GM23338 (cell line): ENCODE results near the gene IFT52.

ENCODE experiments used
- CREB1 ChIP-seq: fragments of 250-450 bp; sonication (Bioruptor Pico); IDR thresholded peaks from 2 replicates; pipeline ENCODE4 v1.5.0; 2020; ENCODE audit warnings: low read depth, mild to moderate bottlenecking, moderate library complexity
- EZH2 ChIP-seq: fragments of 200-600 bp; sonication (generic); IDR thresholded peaks from one replicate; pipeline ENCODE4 v1.8.0; 2017; ENCODE audit warnings: antibody characterized with exemption, mild to moderate bottlenecking, low read depth; ENCODE audit not compliant: unreplicated experiment
- EZH2phosphoT487 ChIP-seq: fragments of 200-600 bp; sonication (generic); IDR thresholded peaks from one replicate; pipeline ENCODE4 v1.8.1; 2018; ENCODE audit warnings: antibody characterized with exemption; ENCODE audit not compliant: unreplicated experiment
- JUNB ChIP-seq: IDR thresholded peaks from one replicate; pipeline ENCODE4 v1.6.1; 2016; ENCODE audit warnings: antibody characterized with exemption; ENCODE audit not compliant: unreplicated experiment
- NANOG ChIP-seq: IDR thresholded peaks from 2 replicates; pipeline ENCODE4 v1.6.1; 2016; ENCODE audit warnings: antibody characterized with exemption, borderline replicate concordance
- POLR2AphosphoS5 ChIP-seq: IDR thresholded peaks from 2 replicates; pipeline ENCODE4 v1.6.1; 2016; ENCODE audit warnings: antibody characterized with exemption, low read depth
- REST ChIP-seq: IDR thresholded peaks from one replicate; pipeline ENCODE4 v1.6.1; 2018; ENCODE audit warnings: antibody characterized with exemption; ENCODE audit not compliant: unreplicated experiment
- STAT1 ChIP-seq: IDR thresholded peaks from one replicate; pipeline ENCODE4 v1.6.1; 2016; ENCODE audit warnings: antibody characterized with exemption; ENCODE audit not compliant: unreplicated experiment
- ZNF114 ChIP-seq: fragments of 250-450 bp; sonication (Bioruptor Pico); IDR thresholded peaks from 2 replicates; pipeline ENCODE4 v1.5.0; 2020; ENCODE audit warnings: mild to moderate bottlenecking, moderate library complexity
- ZNF331 ChIP-seq: fragments of 250-450 bp; sonication (Bioruptor Pico); IDR thresholded peaks from 2 replicates; pipeline ENCODE4 v1.5.0; 2020; ENCODE audit warnings: low read depth, mild to moderate bottlenecking, moderate library complexity
- TF ChIP-seq, protein P1 (sequence below), 2 experiments: fragments of 200-600 bp in 1 of 2; sonication (generic) in 1 of 2; conservative IDR thresholded peaks; 2 replicates each; pipeline versions ENCODE4 v1.5.1 to v1.6.1; 2016 to 2017; ENCODE audit warnings: antibody characterized with exemption in 2 of 2, low read depth in 2 of 2, mild to moderate bottlenecking in 2 of 2, moderate library complexity in 1 of 2

- TF ChIP-seq EZH2phosphoT487: no peak
- no peak for TF ChIP-seq EZH2
- TF ChIP-seq, protein P1, sequence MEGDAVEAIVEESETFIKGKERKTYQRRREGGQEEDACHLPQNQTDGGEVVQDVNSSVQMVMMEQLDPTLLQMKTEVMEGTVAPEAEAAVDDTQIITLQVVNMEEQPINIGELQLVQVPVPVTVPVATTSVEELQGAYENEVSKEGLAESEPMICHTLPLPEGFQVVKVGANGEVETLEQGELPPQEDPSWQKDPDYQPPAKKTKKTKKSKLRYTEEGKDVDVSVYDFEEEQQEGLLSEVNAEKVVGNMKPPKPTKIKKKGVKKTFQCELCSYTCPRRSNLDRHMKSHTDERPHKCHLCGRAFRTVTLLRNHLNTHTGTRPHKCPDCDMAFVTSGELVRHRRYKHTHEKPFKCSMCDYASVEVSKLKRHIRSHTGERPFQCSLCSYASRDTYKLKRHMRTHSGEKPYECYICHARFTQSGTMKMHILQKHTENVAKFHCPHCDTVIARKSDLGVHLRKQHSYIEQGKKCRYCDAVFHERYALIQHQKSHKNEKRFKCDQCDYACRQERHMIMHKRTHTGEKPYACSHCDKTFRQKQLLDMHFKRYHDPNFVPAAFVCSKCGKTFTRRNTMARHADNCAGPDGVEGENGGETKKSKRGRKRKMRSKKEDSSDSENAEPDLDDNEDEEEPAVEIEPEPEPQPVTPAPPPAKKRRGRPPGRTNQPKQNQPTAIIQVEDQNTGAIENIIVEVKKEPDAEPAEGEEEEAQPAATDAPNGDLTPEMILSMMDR (conservative IDR thresholded peaks at IDR 0.05; ENCODE audit: low read depth in 2 of 2): no peak
- TF ChIP-seq POLR2AphosphoS5: no peak
- no peak for TF ChIP-seq JUNB
- TF ChIP-seq CREB1 (CRISPR knock-in tag): no peak
- no peak for TF ChIP-seq REST
- TF ChIP-seq ZNF114 (CRISPR knock-in tag): no peak
- TF ChIP-seq NANOG: no peak
- TF ChIP-seq ZNF331 (CRISPR knock-in tag): no peak
- TF ChIP-seq STAT1: no peak
Observed at GRCh38 chr20:43681991-43682410, 91.3 kb downstream of the IFT52 start.
